Stimulated activated CD4-positive, alpha-beta T cell treated with anti-CD3 and anti-CD28 coated beads, Interleukin-4, amount 100 ng/mL, for 24 hours (primary cell): ENCODE results near the gene RAMAC.
"Not testable (repeated sequence)": the region's sequence is repeated elsewhere in the genome, so short reads cannot be mapped to it uniquely, and the experiment has no call there.

Experiments used
- DNase-seq: peaks from one replicate; pipeline ENCODE4 v3.0.0-alpha.2; 2020

Gene RAMAC

GRCh38 chr15:82969353-82969752 is 16.7 kb upstream of the RAMAC start:
- no peak for DNase-seq

GRCh38 chr15:82970078-82970686 is 15.8 kb upstream of the RAMAC start:
- no peak for DNase-seq

- DNase-seq = no peak
Measured at GRCh38 chr15:82970696-82971095, 15.3 kb upstream of the RAMAC start.

GRCh38 chr15:82971218-82971984 is 14.6 kb upstream of the RAMAC start:
- no peak for DNase-seq

GRCh38 chr15:82972990-82973389 is 13.0 kb upstream of the RAMAC start:
- no peak for DNase-seq

GRCh38 chr15:82977076-82977475 is 8.9 kb upstream of the RAMAC start:
- DNase-seq = no peak

GRCh38 chr15:82978438-82978837 is 7.6 kb upstream of the RAMAC start:
- DNase-seq = no peak

GRCh38 chr15:82979726-82980125 is 6.3 kb upstream of the RAMAC start:
- no peak for DNase-seq

- DNase-seq = no peak
Measured at GRCh38 chr15:82980981-82981380, 5.0 kb upstream of the RAMAC start.

GRCh38 chr15:82986442-82986780 is 401 bp downstream of the RAMAC start:
- DNase-seq = no peak

GRCh38 chr15:82992436-82992998 is 6.5 kb downstream of the RAMAC start:
- no peak for DNase-seq

GRCh38 chr15:82993144-82993543 is 7.1 kb downstream of the RAMAC start:
- no peak for DNase-seq

GRCh38 chr15:82995076-82995475 is 9.1 kb downstream of the RAMAC start:
- no peak for DNase-seq

- DNase-seq = no peak
Measured at GRCh38 chr15:82995938-82996337, 9.9 kb downstream of the RAMAC start.

- DNase-seq = no peak
Measured at GRCh38 chr15:82999426-82999825, 13.4 kb downstream of the RAMAC start.

GRCh38 chr15:82999905-83000671 is 14.1 kb downstream of the RAMAC start:
- peak; percentile 30 for DNase-seq

- DNase-seq = not testable (repeated sequence)
Measured at GRCh38 chr15:83000672-83001031, 14.6 kb downstream of the RAMAC start.

GRCh38 chr15:83010709-83011270 is 24.8 kb downstream of the RAMAC start:
- DNase-seq = peak; percentile 87

GRCh38 chr15:83011271-83012075 is 25.5 kb downstream of the RAMAC start, which contains the start of gene C15orf40:
Gene C15orf40, minus strand, starts transcription at chr15:83011639. Its CDS starts 32 bp downstream, at chr15:83011607.
- DNase-seq = peak; percentile 85

- no peak for DNase-seq
Measured at GRCh38 chr15:83012076-83012426, 26.0 kb downstream of the RAMAC start.

GRCh38 chr15:83012636-83013035 is 26.6 kb downstream of the RAMAC start:
- DNase-seq = no peak

- DNase-seq = no peak
Measured at GRCh38 chr15:83014205-83014653, 28.2 kb downstream of the RAMAC start.
